Activated naive CD4-positive, alpha-beta T cell treated with anti-CD3 and anti-CD28 coated beads, Interleukin-2, amount 10 ng/mL, durations not matched to agents 7 days and 5 days (primary cell): ENCODE results near the gene PHYH.

Source experiments
- CTCF ChIA-PET: fragments of 350-600 bp; sonication (Branson Sonifier 250); formaldehyde crosslinking; loops from one replicate; lab custom pipeline; 2021; ENCODE audit warnings: antibody characterized with exemption; lab: Charles Lee
- DNase-seq: peaks from one replicate; pipeline ENCODE4 v3.0.0-alpha.2; 2020
- H3K27ac Mint-ChIP-seq: one replicate; pipeline ENCODE4 v1.8.0; 2021; ENCODE audit warnings: mild to moderate bottlenecking, moderate library complexity, mixed read lengths
- H3K27me3 Mint-ChIP-seq: one replicate; pipeline ENCODE4 v1.8.0; 2021; ENCODE audit warnings: mild to moderate bottlenecking, mixed read lengths
- H3K36me3 Mint-ChIP-seq: one replicate; pipeline ENCODE4 v1.8.0; 2021; ENCODE audit warnings: mixed read lengths
- H3K4me1 Mint-ChIP-seq: one replicate; pipeline ENCODE4 v1.8.0; 2021; ENCODE audit warnings: mixed read lengths
- H3K4me3 Mint-ChIP-seq: one replicate; pipeline ENCODE4 v1.8.0; 2021; ENCODE audit warnings: mild to moderate bottlenecking, moderate library complexity, mixed read lengths
- H3K9me3 Mint-ChIP-seq: one replicate; pipeline ENCODE4 v1.8.0; 2021; ENCODE audit warnings: mixed read lengths

The PHYH gene

GRCh38 chr10:13299437-13300287, at the start of gene PHYH:
PHYH (minus strand) TSS chr10:13300064; CDS start chr10:13300042, 22 bp downstream.
- CTCF ChIA-PET = no interaction called here
- H3K9me3 Mint-ChIP-seq = no peaks in the 10 kb centered on the region
- H3K36me3 Mint-ChIP-seq = peaks cover 2% of the 10 kb centered on the region
- H3K27ac Mint-ChIP-seq = peak within 1 kb of the TSS; percentile 88
- no peaks in the 10 kb centered on the region for H3K27me3 Mint-ChIP-seq
- peak; percentile 87 for DNase-seq
- H3K4me1 Mint-ChIP-seq = peaks cover 29% of the 10 kb centered on the region
- peak within 1 kb of the TSS; percentile 77 for H3K4me3 Mint-ChIP-seq

- no peaks in the 10 kb centered on the region for H3K9me3 Mint-ChIP-seq
- H3K27ac Mint-ChIP-seq = peak within 1 kb of the TSS; percentile 99
- CTCF ChIA-PET = interaction anchor here (3.5 kb wide), 1 partner anchor 46 kb away, joined by 17 read pairs; no protein-coding TSS in a partner anchor
- DNase-seq = peak; percentile 89
- peaks cover 9% of the 10 kb centered on the region for H3K27me3 Mint-ChIP-seq
- peaks cover 73% of the 10 kb centered on the region for H3K4me1 Mint-ChIP-seq
- H3K4me3 Mint-ChIP-seq = peak within 1 kb of the TSS; percentile 93
- H3K36me3 Mint-ChIP-seq = peaks cover 17% of the 10 kb centered on the region
These were observed 48.6 kb upstream of the PHYH start, which contains the start of gene SEPHS1 for GRCh38 chr10:13348216-13349017. SEPHS1 (minus strand) TSS chr10:13348293; CDS start chr10:13344950, 3,343 bp downstream.

- Mint-ChIP-seq H3K4me3 (peak overlapping the region; percentile 64), H3K36me3 (peaks cover 19% of the 10 kb centered on the region), H3K9me3 (no peaks in the 10 kb centered on the region), H3K4me1 (peaks cover 68% of the 10 kb centered on the region), H3K27me3 (peaks cover 1% of the 10 kb centered on the region), H3K27ac (peak overlapping the region; percentile 81)
- CTCF ChIA-PET = no interaction called here
- peak; percentile 81 for DNase-seq
These were observed 47.8 kb upstream of the PHYH start for GRCh38 chr10:13347500-13348156.

- DNase-seq = no peak
- Mint-ChIP-seq H3K9me3 (no peaks in the 10 kb centered on the region), H3K4me3 (peak overlapping the region; percentile 81), H3K36me3 (peaks cover 19% of the 10 kb centered on the region), H3K27me3 (no peaks in the 10 kb centered on the region), H3K27ac (peak overlapping the region; percentile 90), H3K4me1 (peaks cover 67% of the 10 kb centered on the region)
- CTCF ChIA-PET = no interaction called here
These were observed 47.2 kb upstream of the PHYH start for GRCh38 chr10:13347043-13347499.

- H3K36me3 Mint-ChIP-seq = peaks cover 19% of the 10 kb centered on the region
- H3K27ac Mint-ChIP-seq = peak overlapping the region; percentile 90
- CTCF ChIA-PET = no interaction called here
- H3K4me1 Mint-ChIP-seq = peaks cover 61% of the 10 kb centered on the region
- no peaks in the 10 kb centered on the region for H3K27me3 Mint-ChIP-seq
- H3K9me3 Mint-ChIP-seq = no peaks in the 10 kb centered on the region
- H3K4me3 Mint-ChIP-seq = peak overlapping the region; percentile 81
- no peak for DNase-seq
These were observed 46.6 kb upstream of the PHYH start for GRCh38 chr10:13346283-13347042.

- peak; percentile 56 for DNase-seq
- H3K27ac Mint-ChIP-seq = peak overlapping the region; percentile 91
These were observed 40.9 kb upstream of the PHYH start for GRCh38 chr10:13340626-13341376.

GRCh38 chr10:13340068-13340467, 40.2 kb upstream of the PHYH start:
- DNase-seq = no peak
- CTCF ChIA-PET = interaction anchor here (0.7 kb wide), 1 partner anchor 31 kb away, joined by 4 read pairs; no protein-coding TSS in a partner anchor
- Mint-ChIP-seq H3K36me3 (peaks cover 40% of the 10 kb centered on the region), H3K4me1 (peaks cover 48% of the 10 kb centered on the region), H3K4me3 (peak overlapping the region; percentile 51), H3K27me3 (no peaks in the 10 kb centered on the region), H3K9me3 (no peaks in the 10 kb centered on the region), H3K27ac (peak overlapping the region; percentile 91)

More at GRCh38 chr10:13340626-13341376, 40.9 kb upstream of the PHYH start:
- Mint-ChIP-seq H3K4me3 (peak overlapping the region; percentile 51), H3K36me3 (peaks cover 41% of the 10 kb centered on the region), H3K27me3 (no peaks in the 10 kb centered on the region), H3K9me3 (no peaks in the 10 kb centered on the region), H3K4me1 (peaks cover 55% of the 10 kb centered on the region)
- CTCF ChIA-PET = interaction anchor here (0.7 kb wide), 1 partner anchor 30 kb away, joined by 4 read pairs; no protein-coding TSS in a partner anchor

GRCh38 chr10:13338390-13339110, 38.7 kb upstream of the PHYH start:
- Mint-ChIP-seq H3K9me3 (no peaks in the 10 kb centered on the region), H3K27me3 (no peaks in the 10 kb centered on the region), H3K36me3 (peaks cover 38% of the 10 kb centered on the region), H3K4me3 (no peak overlapping the region), H3K27ac (no peak overlapping the region), H3K4me1 (peaks cover 39% of the 10 kb centered on the region)
- CTCF ChIA-PET = no interaction called here
- DNase-seq = no peak

- Mint-ChIP-seq H3K9me3 (no peaks in the 10 kb centered on the region), H3K27me3 (no peaks in the 10 kb centered on the region), H3K36me3 (peaks cover 37% of the 10 kb centered on the region), H3K4me3 (no peak overlapping the region), H3K4me1 (peaks cover 36% of the 10 kb centered on the region), H3K27ac (no peak overlapping the region)
- no peak for DNase-seq
- CTCF ChIA-PET = no interaction called here
These were observed 37.9 kb upstream of the PHYH start for GRCh38 chr10:13337827-13338196.

GRCh38 chr10:13337128-13337826, 37.4 kb upstream of the PHYH start:
- CTCF ChIA-PET = no interaction called here
- no peak for DNase-seq
- H3K27ac Mint-ChIP-seq = no peak overlapping the region

GRCh38 chr10:13335881-13336280, 36.0 kb upstream of the PHYH start:
- CTCF ChIA-PET = interaction anchor here (0.5 kb wide), 1 partner anchor 199 kb away, joined by 3 read pairs; no protein-coding TSS in a partner anchor
- Mint-ChIP-seq H3K27me3 (no peaks in the 10 kb centered on the region), H3K36me3 (peaks cover 53% of the 10 kb centered on the region), H3K4me1 (peaks cover 26% of the 10 kb centered on the region), H3K27ac (no peak overlapping the region), H3K4me3 (no peak overlapping the region), H3K9me3 (no peaks in the 10 kb centered on the region)
- no peak for DNase-seq

More at GRCh38 chr10:13337128-13337826, 37.4 kb upstream of the PHYH start:
- H3K9me3 Mint-ChIP-seq = no peaks in the 10 kb centered on the region
- peaks cover 33% of the 10 kb centered on the region for H3K4me1 Mint-ChIP-seq
- H3K36me3 Mint-ChIP-seq = peaks cover 43% of the 10 kb centered on the region
- no peak overlapping the region for H3K4me3 Mint-ChIP-seq
- no peaks in the 10 kb centered on the region for H3K27me3 Mint-ChIP-seq

- CTCF ChIA-PET = no interaction called here
- Mint-ChIP-seq H3K9me3 (no peaks in the 10 kb centered on the region), H3K27ac (no peak overlapping the region), H3K4me3 (no peak overlapping the region), H3K27me3 (no peaks in the 10 kb centered on the region), H3K4me1 (peaks cover 13% of the 10 kb centered on the region), H3K36me3 (peaks cover 59% of the 10 kb centered on the region)
- DNase-seq = no peak
These were observed 34.7 kb upstream of the PHYH start for GRCh38 chr10:13334556-13334955.
